ENCODE measurements around the gene NOD1. TPM values are rescaled to one million over a fixed set of nuclear protein-coding genes. Genes with fewer than 3 reads are reported as not detected.

The NOD1 gene
- total and polyA plus RNA-seq, 12 donors = 3.6 to 18.0 (median 7.2) TPM

DNA sequence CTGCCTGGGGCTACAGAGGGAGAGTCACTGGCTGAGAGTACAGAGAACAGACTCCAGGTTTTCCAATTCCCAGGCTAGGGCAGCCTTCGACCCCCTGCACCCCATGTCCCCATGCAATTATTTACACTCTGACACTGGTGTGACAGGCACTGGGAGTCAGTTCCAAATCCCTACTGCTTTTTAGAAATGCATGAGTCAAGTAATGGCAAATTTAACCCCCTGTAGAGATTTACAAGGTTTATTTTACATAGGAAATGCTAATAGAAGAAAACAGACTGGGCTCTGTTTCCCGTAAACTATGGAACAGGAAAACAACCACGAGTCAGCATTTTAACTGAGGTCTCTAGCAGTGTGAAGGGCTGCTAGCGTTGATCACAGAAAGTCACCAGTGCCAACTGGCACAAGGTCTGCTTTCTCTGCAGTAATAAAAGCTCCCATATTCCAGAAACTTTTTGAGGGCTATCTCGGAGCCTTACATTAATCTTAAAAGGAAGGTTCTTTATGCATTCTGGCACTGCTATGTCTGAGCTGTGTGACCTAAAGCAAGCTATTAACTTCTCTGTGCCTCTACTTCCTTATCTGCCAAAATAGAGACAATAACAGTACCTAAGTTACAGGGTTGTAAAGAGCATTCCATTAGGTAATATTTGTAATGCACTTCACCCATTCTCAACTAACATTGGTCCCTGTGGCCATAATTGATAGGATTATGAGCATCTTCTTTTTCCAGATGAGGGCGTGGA lies 28.2 kb downstream of the NOD1 start:
- intact Hi-C loops (cut with DNase I) = no loop called here
- H3K36me3 ChIP-seq (replicated peaks in 1 of 2) = peaks cover 0 to 58% of the 10 kb centered on the region in 2 donors
- H3K4me3 ChIP-seq = no peak overlapping the region
- 53 to 70% (median 58%) methylated on average over 6 of the region's 6 CpGs for WGBS, 4 donors
- no peak overlapping the region for H3K27ac ChIP-seq
- TF ChIP-seq POLR2A (IDR thresholded peaks at IDR 0.05) = no peak
- TF ChIP-seq, protein P1, sequence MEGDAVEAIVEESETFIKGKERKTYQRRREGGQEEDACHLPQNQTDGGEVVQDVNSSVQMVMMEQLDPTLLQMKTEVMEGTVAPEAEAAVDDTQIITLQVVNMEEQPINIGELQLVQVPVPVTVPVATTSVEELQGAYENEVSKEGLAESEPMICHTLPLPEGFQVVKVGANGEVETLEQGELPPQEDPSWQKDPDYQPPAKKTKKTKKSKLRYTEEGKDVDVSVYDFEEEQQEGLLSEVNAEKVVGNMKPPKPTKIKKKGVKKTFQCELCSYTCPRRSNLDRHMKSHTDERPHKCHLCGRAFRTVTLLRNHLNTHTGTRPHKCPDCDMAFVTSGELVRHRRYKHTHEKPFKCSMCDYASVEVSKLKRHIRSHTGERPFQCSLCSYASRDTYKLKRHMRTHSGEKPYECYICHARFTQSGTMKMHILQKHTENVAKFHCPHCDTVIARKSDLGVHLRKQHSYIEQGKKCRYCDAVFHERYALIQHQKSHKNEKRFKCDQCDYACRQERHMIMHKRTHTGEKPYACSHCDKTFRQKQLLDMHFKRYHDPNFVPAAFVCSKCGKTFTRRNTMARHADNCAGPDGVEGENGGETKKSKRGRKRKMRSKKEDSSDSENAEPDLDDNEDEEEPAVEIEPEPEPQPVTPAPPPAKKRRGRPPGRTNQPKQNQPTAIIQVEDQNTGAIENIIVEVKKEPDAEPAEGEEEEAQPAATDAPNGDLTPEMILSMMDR (IDR thresholded peaks at IDR 0.05) = no peak
- no peak for DNase-seq
- H3K4me1 ChIP-seq (replicated peaks in 1 of 2) = peaks cover 0 to 7% of the 10 kb centered on the region in 2 donors
- no peaks in the 10 kb centered on the region for H3K9me3 ChIP-seq (replicated peaks in 1 of 3)
- H3K27me3 ChIP-seq = no peaks in the 10 kb centered on the region

- TF ChIP-seq, protein P1 (IDR thresholded peaks at IDR 0.05) = no peak
- no peak for TF ChIP-seq POLR2A (IDR thresholded peaks at IDR 0.05)
- WGBS, 4 donors = 89 to 90% (median 90%) methylated on average over 5 to 10 of the region's 10 CpGs
- no peaks in the 10 kb centered on the region for H3K27me3 ChIP-seq
- H3K27ac ChIP-seq = no peak overlapping the region
- H3K36me3 ChIP-seq (replicated peaks in 1 of 2) = peaks cover 0 to 46% of the 10 kb centered on the region in 2 donors
- intact Hi-C loops (cut with DNase I) = no loop called here
- H3K4me1 ChIP-seq (replicated peaks in 1 of 2) = peaks cover 0 to 7% of the 10 kb centered on the region in 2 donors
- no peak overlapping the region for H3K4me3 ChIP-seq
- H3K9me3 ChIP-seq (replicated peaks in 1 of 3) = no peaks in the 10 kb centered on the region
- no peak for DNase-seq
Measured at GRCh38 chr7:30448461-30449189, 30.0 kb downstream of the NOD1 start.

- intact Hi-C loops (cut with DNase I) = no loop called here
- no peaks in the 10 kb centered on the region for H3K9me3 ChIP-seq (replicated peaks in 1 of 3)
- no peaks in the 10 kb centered on the region for H3K27me3 ChIP-seq
- no peak for TF ChIP-seq POLR2A (IDR thresholded peaks at IDR 0.05)
- TF ChIP-seq, protein P1 (IDR thresholded peaks at IDR 0.05) = no peak
- H3K36me3 ChIP-seq (replicated peaks in 1 of 2) = peaks cover 0 to 43% of the 10 kb centered on the region in 2 donors
- 95 to 97% (median 96%) methylated on average over 7 to 8 of the region's 8 CpGs for WGBS, 4 donors
- peaks cover 0 to 7% of the 10 kb centered on the region in 2 donors for H3K4me1 ChIP-seq (replicated peaks in 1 of 2)
- no peak for DNase-seq
- no peak overlapping the region for H3K27ac ChIP-seq
- H3K4me3 ChIP-seq = no peak overlapping the region
Measured at GRCh38 chr7:30447466-30447865, 31.1 kb downstream of the NOD1 start.

DNA sequence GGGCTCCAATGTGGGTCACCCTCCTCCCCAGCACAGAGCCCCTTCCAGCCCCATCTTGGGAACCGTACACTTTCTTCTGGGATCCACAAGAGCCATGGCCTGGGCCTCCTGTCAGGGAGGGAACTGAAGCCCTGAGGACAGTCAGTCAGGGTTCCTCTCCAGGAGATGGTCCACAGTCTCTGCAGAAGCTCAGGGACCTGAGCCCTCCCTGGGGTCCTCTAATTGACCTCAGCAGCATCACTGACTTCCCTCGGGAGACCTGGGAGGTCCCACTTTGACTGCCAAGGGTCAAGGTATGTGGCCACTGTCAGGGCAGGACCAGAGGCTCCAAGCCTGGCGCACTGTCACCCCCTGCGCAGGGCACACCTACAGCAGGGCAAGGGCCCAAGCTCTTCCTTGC lies 32.3 kb downstream of the NOD1 start:
- H3K4me1 ChIP-seq (replicated peaks in 1 of 2) = peaks cover 0 to 7% of the 10 kb centered on the region in 2 donors
- no peak overlapping the region for H3K27ac ChIP-seq
- 85 to 100% (median 90%) methylated on average over 1 to 4 of the region's 4 CpGs for WGBS, 4 donors
- no peaks in the 10 kb centered on the region for H3K9me3 ChIP-seq (replicated peaks in 1 of 3)
- no peak for DNase-seq
- no peak overlapping the region for H3K4me3 ChIP-seq
- intact Hi-C loops (cut with DNase I) = no loop called here
- TF ChIP-seq, protein P1 (IDR thresholded peaks at IDR 0.05) = no peak
- H3K36me3 ChIP-seq (replicated peaks in 1 of 2) = peaks cover 0 to 31% of the 10 kb centered on the region in 2 donors
- H3K27me3 ChIP-seq = no peaks in the 10 kb centered on the region
